Measurements from ENCODE around the gene CENPM. TPM values are rescaled to one million over a fixed set of nuclear protein-coding genes. Genes with fewer than 3 reads are reported as not detected.

CENPM gene
- total RNA-seq, 2 donors from 2014 or later = not detected

DNA sequence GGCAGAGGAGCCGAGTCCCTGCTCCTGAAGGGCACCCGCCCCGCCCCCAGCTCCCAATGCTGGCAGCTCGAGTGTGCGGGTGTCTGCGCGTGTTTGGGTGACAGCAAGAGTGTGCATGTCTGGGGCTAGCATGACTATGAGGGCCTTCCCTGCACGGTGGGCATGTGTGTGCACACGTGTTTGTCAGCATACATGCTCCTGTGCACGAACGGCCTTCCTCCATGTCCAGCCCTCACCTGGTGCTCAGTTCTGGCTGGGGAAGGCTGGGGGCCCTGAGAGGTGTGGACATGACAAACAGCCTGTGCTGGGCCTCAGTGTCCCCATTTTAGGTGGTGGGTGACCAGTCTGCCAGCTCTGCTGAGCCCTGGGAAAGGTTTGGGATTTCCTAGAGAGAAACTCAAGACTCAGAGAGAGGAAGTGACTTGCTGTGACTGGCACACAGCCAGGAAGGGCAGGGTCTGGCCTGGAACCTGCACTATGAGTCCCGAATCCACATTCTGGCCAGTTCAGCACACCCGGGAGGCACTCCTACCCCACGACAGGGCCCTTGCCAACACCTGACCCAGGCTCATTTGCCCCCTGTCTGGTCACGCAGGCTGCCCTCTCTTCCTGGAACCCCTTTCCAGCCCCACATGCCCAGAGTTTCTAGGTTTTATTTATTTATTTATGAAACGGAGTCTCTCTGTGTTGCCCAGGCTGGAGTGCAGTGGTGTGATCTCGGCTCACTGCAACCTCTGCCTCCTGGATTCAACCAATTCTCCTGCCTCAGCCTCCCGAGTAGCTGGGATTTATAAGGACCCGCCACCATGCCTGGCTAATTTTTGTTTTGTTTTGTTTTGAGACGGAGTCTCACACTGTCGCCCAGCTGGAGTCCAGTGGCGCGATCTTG, 28.8 kb downstream of the CENPM start:
- Histone ChIP-seq H3K36me3 (no peaks in the 10 kb centered on the region), H3K4me1 (ENCODE audit: control insufficient read depth in 1 of 2, low read depth in 2 of 2) (peaks cover 16 to 33% of the 10 kb centered on the region in 2 donors), H3K9me3 (no peaks in the 10 kb centered on the region), H3K27ac (no peak overlapping the region), H3K27me3 (replicated peaks; ENCODE audit: insufficient read depth) (peaks cover 15% of the 10 kb centered on the region), H3K4me3 (no peak overlapping the region)
- DNase-seq (ENCODE audit: low spot score) (no peak), ATAC-seq (ENCODE audit: insufficient number of reproducible peaks, low FRiP score, low read depth) (no peak)
- TF ChIP-seq, protein P1, sequence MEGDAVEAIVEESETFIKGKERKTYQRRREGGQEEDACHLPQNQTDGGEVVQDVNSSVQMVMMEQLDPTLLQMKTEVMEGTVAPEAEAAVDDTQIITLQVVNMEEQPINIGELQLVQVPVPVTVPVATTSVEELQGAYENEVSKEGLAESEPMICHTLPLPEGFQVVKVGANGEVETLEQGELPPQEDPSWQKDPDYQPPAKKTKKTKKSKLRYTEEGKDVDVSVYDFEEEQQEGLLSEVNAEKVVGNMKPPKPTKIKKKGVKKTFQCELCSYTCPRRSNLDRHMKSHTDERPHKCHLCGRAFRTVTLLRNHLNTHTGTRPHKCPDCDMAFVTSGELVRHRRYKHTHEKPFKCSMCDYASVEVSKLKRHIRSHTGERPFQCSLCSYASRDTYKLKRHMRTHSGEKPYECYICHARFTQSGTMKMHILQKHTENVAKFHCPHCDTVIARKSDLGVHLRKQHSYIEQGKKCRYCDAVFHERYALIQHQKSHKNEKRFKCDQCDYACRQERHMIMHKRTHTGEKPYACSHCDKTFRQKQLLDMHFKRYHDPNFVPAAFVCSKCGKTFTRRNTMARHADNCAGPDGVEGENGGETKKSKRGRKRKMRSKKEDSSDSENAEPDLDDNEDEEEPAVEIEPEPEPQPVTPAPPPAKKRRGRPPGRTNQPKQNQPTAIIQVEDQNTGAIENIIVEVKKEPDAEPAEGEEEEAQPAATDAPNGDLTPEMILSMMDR (IDR thresholded peaks at IDR 0.05) = no peak

DNA sequence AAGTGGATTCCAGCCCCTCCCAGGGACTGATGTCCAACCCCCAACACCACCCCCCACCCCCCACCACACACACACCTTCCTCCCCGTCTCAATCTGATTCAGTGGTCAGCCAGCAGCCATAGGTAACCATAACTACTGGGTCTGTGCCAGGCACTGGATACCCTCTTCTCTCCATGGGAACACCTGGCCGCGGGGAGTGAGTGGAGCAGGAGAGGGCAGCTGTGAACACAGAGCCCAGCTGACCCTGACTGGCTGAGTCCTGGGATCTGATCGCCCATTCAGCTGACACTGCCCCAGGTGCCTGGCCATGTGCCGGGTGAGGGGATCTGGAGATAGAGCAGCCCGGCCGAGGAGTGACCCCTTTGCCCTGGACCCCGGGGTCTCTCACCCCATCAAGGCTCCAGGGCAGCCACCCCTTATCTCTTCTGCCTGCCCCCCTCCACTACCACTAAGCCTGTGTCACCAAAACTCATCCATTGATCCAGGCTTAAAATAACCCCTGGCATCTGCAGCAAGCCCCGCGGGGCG, 29.5 kb downstream of the CENPM start:
- TF ChIP-seq, protein P1 (IDR thresholded peaks at IDR 0.05) = no peak
- ATAC-seq (ENCODE audit: insufficient number of reproducible peaks, low FRiP score, low read depth) = no peak
- peaks cover 20% of the 10 kb centered on the region for H3K27me3 ChIP-seq (replicated peaks; ENCODE audit: insufficient read depth)
- no peaks in the 10 kb centered on the region for H3K9me3 ChIP-seq
- peaks cover 16 to 33% of the 10 kb centered on the region in 2 donors for H3K4me1 ChIP-seq (ENCODE audit: control insufficient read depth in 1 of 2, low read depth in 2 of 2)
- no peaks in the 10 kb centered on the region for H3K36me3 ChIP-seq
- no peak overlapping the region for H3K4me3 ChIP-seq
- H3K27ac ChIP-seq = no peak overlapping the region
- no peak for DNase-seq (ENCODE audit: low spot score)

DNA sequence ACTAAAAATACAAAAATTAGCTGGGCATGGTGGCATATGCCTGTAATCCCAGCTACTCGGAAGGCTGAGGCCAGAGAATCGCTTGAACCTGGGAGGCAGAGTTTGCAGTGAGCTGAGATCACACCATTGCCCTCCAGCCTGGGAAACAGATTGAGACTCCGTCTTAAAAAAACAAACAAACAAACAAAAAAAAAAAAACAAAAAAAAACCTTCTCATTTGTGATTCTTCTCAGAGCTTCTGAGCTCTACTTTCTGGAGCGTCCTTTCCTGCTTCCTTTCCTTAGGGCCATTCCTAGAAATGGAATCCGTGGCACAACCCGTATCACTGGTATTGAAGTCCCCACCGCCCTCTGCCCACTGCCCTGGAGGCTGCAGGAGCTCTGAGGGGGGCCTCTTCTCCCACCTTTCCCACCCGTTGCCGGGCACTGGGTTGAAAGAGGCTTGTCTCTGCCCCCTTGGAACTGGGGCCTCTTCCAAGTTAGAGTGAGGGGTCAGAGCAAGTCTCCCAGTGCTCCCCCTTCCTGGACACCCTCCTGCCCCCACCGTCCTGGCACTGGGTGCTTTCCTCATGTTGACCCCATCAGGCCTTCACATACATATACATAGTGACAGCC, 30.1 kb downstream of the CENPM start:
- ATAC-seq (ENCODE audit: insufficient number of reproducible peaks, low FRiP score, low read depth) = no peak
- TF ChIP-seq, protein P1 (IDR thresholded peaks at IDR 0.05) = no peak
- H3K27me3 ChIP-seq (replicated peaks; ENCODE audit: insufficient read depth) = peaks cover 20% of the 10 kb centered on the region

DNA sequence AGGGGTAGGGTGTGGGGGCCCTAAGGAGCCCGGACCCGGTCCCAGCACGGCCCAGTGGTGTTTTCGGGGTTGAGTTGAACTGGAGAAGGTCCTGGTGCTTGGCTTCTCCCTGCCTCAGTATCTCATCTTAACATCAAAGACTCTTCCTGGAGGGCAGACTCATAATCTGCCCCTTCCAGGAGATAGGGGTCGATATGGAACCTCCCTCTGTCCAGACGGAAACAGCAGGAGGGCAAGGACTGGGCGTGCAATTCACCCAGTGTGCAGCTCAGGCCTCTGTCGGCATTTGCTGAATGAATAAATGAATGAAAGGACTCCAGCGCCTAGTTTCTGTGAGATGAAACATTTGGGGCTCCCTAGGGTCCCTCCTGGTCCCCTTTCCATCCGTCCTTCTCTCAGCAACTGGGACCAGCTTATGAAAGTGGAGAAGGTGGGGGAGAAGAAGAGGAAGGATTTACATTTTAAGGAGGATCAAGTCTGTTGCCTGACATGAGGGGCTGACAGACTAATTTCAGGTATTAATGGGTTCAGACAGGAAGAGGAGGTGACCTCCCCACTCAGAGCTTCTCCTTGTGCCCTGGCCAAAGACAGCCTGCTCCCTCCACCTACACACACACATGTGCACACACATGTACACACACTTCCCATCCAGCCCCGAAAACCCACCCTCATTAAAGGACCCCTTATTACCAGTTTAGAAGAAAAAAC, 31.0 kb downstream of the CENPM start:
- Histone ChIP-seq H3K27ac (no peak overlapping the region), H3K36me3 (no peaks in the 10 kb centered on the region), H3K4me1 (ENCODE audit: control insufficient read depth in 1 of 2, low read depth in 2 of 2) (peaks cover 21 to 41% of the 10 kb centered on the region in 2 donors), H3K27me3 (replicated peaks; ENCODE audit: insufficient read depth) (peaks cover 27% of the 10 kb centered on the region), H3K9me3 (no peaks in the 10 kb centered on the region), H3K4me3 (no peak overlapping the region)
- DNase-seq (ENCODE audit: low spot score) (no peak), ATAC-seq (ENCODE audit: insufficient number of reproducible peaks, low FRiP score, low read depth) (no peak)
- TF ChIP-seq, protein P1 (IDR thresholded peaks at IDR 0.05) = no peak

More for the DNA sequence above, 30.1 kb downstream of the CENPM start:
- no peak for DNase-seq (ENCODE audit: low spot score)
- H3K9me3 ChIP-seq = no peaks in the 10 kb centered on the region
- H3K4me3 ChIP-seq = no peak overlapping the region
- H3K27ac ChIP-seq = no peak overlapping the region
- H3K36me3 ChIP-seq = no peaks in the 10 kb centered on the region
- peaks cover 16 to 33% of the 10 kb centered on the region in 2 donors for H3K4me1 ChIP-seq (ENCODE audit: control insufficient read depth in 1 of 2, low read depth in 2 of 2)

Measured in thoracic aorta (tissue), 2 donors.